Measurements from ENCODE around the gene CAGE1.
A peak's percentile ranks its signal among the peaks of the same experiment; 100 is the strongest.

CAGE1 gene

GRCh38 chr6:7389451-7390225, at the start of gene CAGE1, which contains the start of gene RIOK1:
Gene CAGE1 (minus strand): TSS chr6:7389742. CDS start chr6:7387173, 2,569 bp downstream.
Gene RIOK1 (plus strand): TSS chr6:7389808. CDS start chr6:7390003, 195 bp downstream.
- peak within 1 kb of the TSS; percentile 84 for H3K27ac ChIP-seq (ENCODE audit: low read depth, low read length)
- H3F3A ChIP-seq (ENCODE audit: control insufficient read depth, insufficient read depth): no peaks in the 10 kb centered on the region
- no peaks in the 10 kb centered on the region for H3K27me3 ChIP-seq (ENCODE audit: control insufficient read depth, low read length)
- no peaks in the 10 kb centered on the region for H3K9me2 ChIP-seq (replicated peaks; ENCODE audit: control insufficient read depth, low read length)
- peaks cover 24% of the 10 kb centered on the region for H3K4me1 ChIP-seq (ENCODE audit: control insufficient read depth, low read length)
- no peaks in the 10 kb centered on the region for H4K20me1 ChIP-seq (ENCODE audit: control insufficient read depth, insufficient read depth, low read depth, low read length)
- H3K79me2 ChIP-seq (ENCODE audit: control insufficient read depth, low read length): peaks cover 49% of the 10 kb centered on the region
- H3K4me3 ChIP-seq (ENCODE audit: low read length): peak within 1 kb of the TSS; percentile 78
- H3K4me2 ChIP-seq (ENCODE audit: low read length): peak within 1 kb of the TSS; percentile 81
- TF ChIP-seq EZH2phosphoT487 (IDR thresholded peaks at IDR 0.05; ENCODE audit: borderline replicate concordance, low read length) (no peak), CTCF (IDR thresholded peaks at IDR 0.05; ENCODE audit: low read depth, low read length, poor library complexity, severe bottlenecking) (no peak)
- peaks cover 36% of the 10 kb centered on the region for H3K36me3 ChIP-seq (ENCODE audit: control insufficient read depth, low read length)
- no peaks in the 10 kb centered on the region for H3K9me3 ChIP-seq (ENCODE audit: control insufficient read depth, insufficient read depth, low read length)

- Histone ChIP-seq H3K4me2 (ENCODE audit: low read length) (peak overlapping the region; percentile 48), H3K4me3 (ENCODE audit: low read length) (peak overlapping the region; percentile 18)
- TF ChIP-seq CTCF (IDR thresholded peaks at IDR 0.05; ENCODE audit: low read depth, low read length, poor library complexity, severe bottlenecking): no peak
- TF ChIP-seq EZH2phosphoT487 (IDR thresholded peaks at IDR 0.05; ENCODE audit: borderline replicate concordance, low read length): no peak
Observed at GRCh38 chr6:7439228-7439627, 49.7 kb upstream of the CAGE1 start.

GRCh38 chr6:7438011-7438410, 48.5 kb upstream of the CAGE1 start:
- Histone ChIP-seq H3K4me2 (ENCODE audit: low read length) (no peak overlapping the region), H3K9me3 (ENCODE audit: control insufficient read depth, insufficient read depth, low read length) (peaks cover 3% of the 10 kb centered on the region; the same call in 1 of the 2 replicates), H3K36me3 (ENCODE audit: control insufficient read depth, low read length) (no peaks in the 10 kb centered on the region), H3K4me1 (ENCODE audit: control insufficient read depth, low read length) (peaks cover 16% of the 10 kb centered on the region), H3F3A (ENCODE audit: control insufficient read depth, insufficient read depth) (0 out of 2 replicates have a peak, but pooled peaks cover 3% of the 10 kb centered on the region), H3K27ac (ENCODE audit: low read depth, low read length) (no peak overlapping the region), H3K4me3 (ENCODE audit: low read length) (no peak overlapping the region), H3K27me3 (ENCODE audit: control insufficient read depth, low read length) (no peaks in the 10 kb centered on the region), H4K20me1 (ENCODE audit: control insufficient read depth, insufficient read depth, low read depth, low read length) (no peaks in the 10 kb centered on the region), H3K9me2 (replicated peaks; ENCODE audit: control insufficient read depth, low read length) (no peaks in the 10 kb centered on the region), H3K79me2 (ENCODE audit: control insufficient read depth, low read length) (no peaks in the 10 kb centered on the region)
- TF ChIP-seq EZH2phosphoT487 (IDR thresholded peaks at IDR 0.05; ENCODE audit: borderline replicate concordance, low read length) (no peak), CTCF (IDR thresholded peaks at IDR 0.05; ENCODE audit: low read depth, low read length, poor library complexity, severe bottlenecking) (no peak)

More at GRCh38 chr6:7439228-7439627, 49.7 kb upstream of the CAGE1 start:
- Histone ChIP-seq H3K4me1 (ENCODE audit: control insufficient read depth, low read length) (peaks cover 16% of the 10 kb centered on the region), H3K36me3 (ENCODE audit: control insufficient read depth, low read length) (no peaks in the 10 kb centered on the region), H3K27ac (ENCODE audit: low read depth, low read length) (no peak overlapping the region), H3K9me2 (replicated peaks; ENCODE audit: control insufficient read depth, low read length) (no peaks in the 10 kb centered on the region), H3K9me3 (ENCODE audit: control insufficient read depth, insufficient read depth, low read length) (peaks cover 3% of the 10 kb centered on the region; the same call in 1 of the 2 replicates), H4K20me1 (ENCODE audit: control insufficient read depth, insufficient read depth, low read depth, low read length) (no peaks in the 10 kb centered on the region), H3K79me2 (ENCODE audit: control insufficient read depth, low read length) (no peaks in the 10 kb centered on the region), H3F3A (ENCODE audit: control insufficient read depth, insufficient read depth) (0 out of 2 replicates have a peak, but pooled peaks cover 3% of the 10 kb centered on the region), H3K27me3 (ENCODE audit: control insufficient read depth, low read length) (no peaks in the 10 kb centered on the region)
